ENCODE measurements around the gene SFTPB. TPM values are rescaled to one million over a fixed set of nuclear protein-coding genes. Genes with fewer than 3 reads are reported as not detected.

SFTPB gene
- total RNA-seq, 1 donor from 2014 or later, result not detected

- H4K20me1 ChIP-seq (ENCODE audit: low read depth), result no peaks in the 10 kb centered on the region
- DNase-seq (ENCODE audit: low spot score), result no peak
- no peak within 1 kb of the TSS for H3K4me2 ChIP-seq
- TF ChIP-seq EZH2 (IDR thresholded peaks at IDR 0.05), result no peak
- no peak for TF ChIP-seq CTCF (IDR thresholded peaks at IDR 0.05)
- Mint-ChIP-seq H3K4me3 (no peak within 1 kb of the TSS), H3K27me3 (ENCODE audit: insufficient read depth, low read depth) (peaks cover 5% of the 10 kb centered on the region), H3K27ac (no peak within 1 kb of the TSS), H3K9me3 (no peaks in the 10 kb centered on the region), H3K36me3 (no peaks in the 10 kb centered on the region), H3K4me1 (no peaks in the 10 kb centered on the region)
- no peak within 1 kb of the TSS for H3K4me3 ChIP-seq
- H3K9me3 ChIP-seq (ENCODE audit: low read depth), result no peaks in the 10 kb centered on the region
- H3K79me2 ChIP-seq (ENCODE audit: low read depth), result no peaks in the 10 kb centered on the region
- no peaks in the 10 kb centered on the region for H3K36me3 ChIP-seq
- H3F3A ChIP-seq (ENCODE audit: low read depth), result no peaks in the 10 kb centered on the region
- H3K27me3 ChIP-seq, result no peaks in the 10 kb centered on the region
- no peak within 1 kb of the TSS for H3K27ac ChIP-seq
- no peak within 1 kb of the TSS for H3K9ac ChIP-seq
- H3K4me1 ChIP-seq, result no peaks in the 10 kb centered on the region
- H2AFZ ChIP-seq (replicated peaks), result no peak within 1 kb of the TSS
These were observed 26.3 kb upstream of the SFTPB start, which contains the start of gene GNLY for GRCh38 chr2:85694052-85695025. GNLY (plus strand) TSS chr2:85694358; CDS start chr2:85694419, 61 bp downstream.

GRCh38 chr2:85692039-85692645 lies 24.1 kb upstream of the SFTPB start:
- no peak for DNase-seq (ENCODE audit: low spot score)
- no peaks in the 10 kb centered on the region for H3K36me3 Mint-ChIP-seq

GRCh38 chr2:85690932-85691331 lies 22.9 kb upstream of the SFTPB start:
- Histone ChIP-seq H4K20me1 (ENCODE audit: low read depth) (no peaks in the 10 kb centered on the region), H3K27ac (no peak overlapping the region), H3K4me3 (no peak overlapping the region), H2AFZ (replicated peaks) (no peak overlapping the region), H3F3A (ENCODE audit: low read depth) (no peaks in the 10 kb centered on the region), H3K4me1 (no peaks in the 10 kb centered on the region), H3K79me2 (ENCODE audit: low read depth) (no peaks in the 10 kb centered on the region), H3K27me3 (no peaks in the 10 kb centered on the region), H3K9ac (no peak overlapping the region), H3K9me3 (ENCODE audit: low read depth) (no peaks in the 10 kb centered on the region), H3K4me2 (no peak overlapping the region), H3K36me3 (no peaks in the 10 kb centered on the region)
- no peak for DNase-seq (ENCODE audit: low spot score)
- Mint-ChIP-seq H3K9me3 (no peaks in the 10 kb centered on the region), H3K27ac (no peak overlapping the region), H3K4me3 (no peak overlapping the region), H3K4me1 (peaks cover 4% of the 10 kb centered on the region), H3K27me3 (ENCODE audit: insufficient read depth, low read depth) (peaks cover 5% of the 10 kb centered on the region), H3K36me3 (no peaks in the 10 kb centered on the region)
- TF ChIP-seq EZH2 (IDR thresholded peaks at IDR 0.05) (no peak), EZH2phosphoT487 (IDR thresholded peaks at IDR 0.05) (no peak), CTCF (IDR thresholded peaks at IDR 0.05) (no peak)

More at GRCh38 chr2:85692039-85692645, 24.1 kb upstream of the SFTPB start:
- Histone ChIP-seq H3K9ac (no peak overlapping the region), H4K20me1 (ENCODE audit: low read depth) (no peaks in the 10 kb centered on the region), H3K4me2 (no peak overlapping the region), H3K27ac (no peak overlapping the region), H3F3A (ENCODE audit: low read depth) (no peaks in the 10 kb centered on the region), H3K36me3 (no peaks in the 10 kb centered on the region), H3K27me3 (no peaks in the 10 kb centered on the region), H3K9me3 (ENCODE audit: low read depth) (no peaks in the 10 kb centered on the region), H3K4me1 (no peaks in the 10 kb centered on the region), H3K79me2 (ENCODE audit: low read depth) (no peaks in the 10 kb centered on the region), H3K4me3 (no peak overlapping the region), H2AFZ (replicated peaks) (no peak overlapping the region)
- Mint-ChIP-seq H3K27ac (no peak overlapping the region), H3K27me3 (ENCODE audit: insufficient read depth, low read depth) (peaks cover 5% of the 10 kb centered on the region), H3K9me3 (no peaks in the 10 kb centered on the region), H3K4me3 (no peak overlapping the region), H3K4me1 (peaks cover 3% of the 10 kb centered on the region)
- TF ChIP-seq EZH2 (IDR thresholded peaks at IDR 0.05) (no peak), EZH2phosphoT487 (IDR thresholded peaks at IDR 0.05) (no peak), CTCF (IDR thresholded peaks at IDR 0.05) (no peak)
